ACC112 (cell line): Measurements from ENCODE around the gene PIGC.

Experiments used
- H2AFZ ChIP-seq: fragments of 200-600 bp; sonication (generic); one replicate; pipeline ENCODE4 v1.6.0; 2017; ENCODE audit warnings: antibody characterized with exemption, low read length; ENCODE audit not compliant: unreplicated experiment
- H3K27ac ChIP-seq: fragments of 200-600 bp; sonication (generic); 2 replicates; pipeline ENCODE4 v1.5.1; 2014; ENCODE audit warnings: low read depth, mild to moderate bottlenecking, antibody characterized with exemption, low read length, moderate library complexity
- H3K27me3 ChIP-seq: fragments of 200-600 bp; sonication (generic); 2 replicates; pipeline ENCODE4 v1.6.1; 2014; ENCODE audit warnings: mild to moderate bottlenecking, antibody characterized with exemption, low read length, moderate library complexity, mixed read lengths; ENCODE audit not compliant: insufficient read depth
- H3K36me3 ChIP-seq: fragments of 200-600 bp; sonication (generic); 2 replicates; pipeline ENCODE4 v1.6.1; 2016; ENCODE audit warnings: mild to moderate bottlenecking, antibody characterized with exemption, low read length, moderate library complexity, mixed read lengths; ENCODE audit not compliant: insufficient read depth
- H3K4me1 ChIP-seq: fragments of 200-600 bp; sonication (generic); one replicate; pipeline ENCODE4 v1.6.1; 2016; ENCODE audit warnings: low read length, mixed read lengths; ENCODE audit not compliant: insufficient read depth, unreplicated experiment, control insufficient read depth
- H3K4me3 ChIP-seq: fragments of 200-600 bp; sonication (generic); 2 replicates; pipeline ENCODE4 v1.5.1; 2014; ENCODE audit warnings: mild to moderate bottlenecking, low read depth, low read length
- H3K79me2 ChIP-seq: fragments of 200-600 bp; sonication (generic); one replicate; pipeline ENCODE4 v1.6.0; 2016; ENCODE audit warnings: low read length; ENCODE audit not compliant: control insufficient read depth, unreplicated experiment, insufficient read depth

Gene PIGC

GRCh38 chr1:172467446-172467845, 23.6 kb upstream of the PIGC start:
- Histone ChIP-seq H3K4me1 (peaks cover 5% of the 10 kb centered on the region), H2AFZ (no peak overlapping the region)

GRCh38 chr1:172466795-172467407, 23.0 kb upstream of the PIGC start:
- peaks cover 5% of the 10 kb centered on the region for H3K4me1 ChIP-seq
- H3K36me3 ChIP-seq = no peaks in the 10 kb centered on the region
- no peaks in the 10 kb centered on the region for H3K79me2 ChIP-seq
- H2AFZ ChIP-seq = no peak overlapping the region
- H3K27ac ChIP-seq = no peak overlapping the region
- no peak overlapping the region for H3K4me3 ChIP-seq
- no peaks in the 10 kb centered on the region for H3K27me3 ChIP-seq

More at GRCh38 chr1:172467446-172467845, 23.6 kb upstream of the PIGC start:
- Histone ChIP-seq H3K36me3 (no peaks in the 10 kb centered on the region), H3K79me2 (no peaks in the 10 kb centered on the region), H3K27ac (no peak overlapping the region), H3K27me3 (no peaks in the 10 kb centered on the region), H3K4me3 (no peak overlapping the region)

- no peak overlapping the region for H3K4me3 ChIP-seq
- no peak overlapping the region for H2AFZ ChIP-seq
- no peaks in the 10 kb centered on the region for H3K36me3 ChIP-seq
- H3K27me3 ChIP-seq = no peaks in the 10 kb centered on the region
- no peak overlapping the region for H3K27ac ChIP-seq
- no peaks in the 10 kb centered on the region for H3K79me2 ChIP-seq
- H3K4me1 ChIP-seq = peaks cover 5% of the 10 kb centered on the region
These were observed 21.7 kb upstream of the PIGC start for GRCh38 chr1:172465617-172466016.

GRCh38 chr1:172460887-172461315, 17.0 kb upstream of the PIGC start:
- no peak overlapping the region for H3K27ac ChIP-seq
- H3K36me3 ChIP-seq = no peaks in the 10 kb centered on the region
- no peak overlapping the region for H2AFZ ChIP-seq
- no peaks in the 10 kb centered on the region for H3K27me3 ChIP-seq
- H3K4me3 ChIP-seq = no peak overlapping the region
- no peaks in the 10 kb centered on the region for H3K4me1 ChIP-seq
- no peaks in the 10 kb centered on the region for H3K79me2 ChIP-seq

- Histone ChIP-seq H3K79me2 (no peaks in the 10 kb centered on the region), H2AFZ (no peak overlapping the region), H3K36me3 (no peaks in the 10 kb centered on the region), H3K4me3 (no peak overlapping the region), H3K27ac (no peak overlapping the region), H3K27me3 (no peaks in the 10 kb centered on the region), H3K4me1 (no peaks in the 10 kb centered on the region)
These were observed 16.3 kb upstream of the PIGC start for GRCh38 chr1:172460177-172460576.

- Histone ChIP-seq H3K27me3 (no peaks in the 10 kb centered on the region), H3K36me3 (no peaks in the 10 kb centered on the region), H3K79me2 (no peaks in the 10 kb centered on the region), H3K4me1 (no peaks in the 10 kb centered on the region), H3K4me3 (no peak overlapping the region), H3K27ac (no peak overlapping the region), H2AFZ (no peak overlapping the region)
These were observed 13.7 kb upstream of the PIGC start for GRCh38 chr1:172457479-172458130.

GRCh38 chr1:172456344-172456769, 12.5 kb upstream of the PIGC start:
- H3K79me2 ChIP-seq = no peaks in the 10 kb centered on the region
- no peaks in the 10 kb centered on the region for H3K36me3 ChIP-seq
- no peak overlapping the region for H3K27ac ChIP-seq
- no peaks in the 10 kb centered on the region for H3K27me3 ChIP-seq
- peaks cover 2% of the 10 kb centered on the region for H3K4me1 ChIP-seq
- no peak overlapping the region for H3K4me3 ChIP-seq
- H2AFZ ChIP-seq = no peak overlapping the region

- Histone ChIP-seq H2AFZ (no peak overlapping the region), H3K27ac (no peak overlapping the region), H3K27me3 (no peaks in the 10 kb centered on the region), H3K4me3 (no peak overlapping the region), H3K4me1 (peaks cover 10% of the 10 kb centered on the region), H3K79me2 (no peaks in the 10 kb centered on the region), H3K36me3 (no peaks in the 10 kb centered on the region)
These were observed 11.6 kb upstream of the PIGC start for GRCh38 chr1:172455451-172455850.

GRCh38 chr1:172453607-172454006, 9.7 kb upstream of the PIGC start:
- no peaks in the 10 kb centered on the region for H3K36me3 ChIP-seq
- H3K27me3 ChIP-seq = no peaks in the 10 kb centered on the region
- peaks cover 26% of the 10 kb centered on the region for H3K4me1 ChIP-seq
- H3K79me2 ChIP-seq = no peaks in the 10 kb centered on the region
- no peak overlapping the region for H3K27ac ChIP-seq
- H2AFZ ChIP-seq = no peak overlapping the region
- no peak overlapping the region for H3K4me3 ChIP-seq

- peaks cover 26% of the 10 kb centered on the region for H3K4me1 ChIP-seq
- H3K79me2 ChIP-seq = no peaks in the 10 kb centered on the region
- no peaks in the 10 kb centered on the region for H3K27me3 ChIP-seq
- no peak overlapping the region for H2AFZ ChIP-seq
- H3K27ac ChIP-seq = no peak overlapping the region
- H3K36me3 ChIP-seq = no peaks in the 10 kb centered on the region
- no peak overlapping the region for H3K4me3 ChIP-seq
These were observed 9.3 kb upstream of the PIGC start for GRCh38 chr1:172453153-172453545.

GRCh38 chr1:172452536-172453152, 8.8 kb upstream of the PIGC start:
- no peaks in the 10 kb centered on the region for H3K79me2 ChIP-seq
- H3K4me3 ChIP-seq = no peak overlapping the region
- H3K4me1 ChIP-seq = peaks cover 26% of the 10 kb centered on the region
- no peak overlapping the region for H2AFZ ChIP-seq
- no peak overlapping the region for H3K27ac ChIP-seq
- H3K27me3 ChIP-seq = no peaks in the 10 kb centered on the region
- H3K36me3 ChIP-seq = no peaks in the 10 kb centered on the region
